Naive thymus-derived CD4-positive, alpha-beta T cell (primary cell): Measurements from ENCODE around the gene KCNK15. TPM values are rescaled to one million over a fixed set of nuclear protein-coding genes. Genes with fewer than 3 reads are reported as not detected.

Experiments used
- ATAC-seq: fragments of 150-1000 bp; cut with Tn5 transposase; 2 replicates; pipeline ENCODE4 v1.10.0; 2021; ENCODE audit warnings: mild to moderate bottlenecking, moderate library complexity
- CTCF ChIA-PET: fragments of 350-600 bp; sonication (Branson Sonifier 250); formaldehyde crosslinking; loops from one replicate; lab custom pipeline; 2021; ENCODE audit warnings: antibody characterized with exemption; lab: Charles Lee
- POLR2A ChIA-PET: fragments of 350-600 bp; sonication (Branson Sonifier 250); formaldehyde crosslinking; loops from one replicate; lab custom pipeline; 2021; ENCODE audit warnings: antibody characterized with exemption, inconsistent platforms; lab: Charles Lee
- DNase-seq, 9 donors: peaks; one replicate each; pipeline versions ENCODE4 v3.0.0 to v3.0.0-alpha.2; 2020 to 2022; ENCODE audit warnings: mixed read lengths in 1 of 9
- H3K27ac ChIP-seq: one replicate; pipeline ENCODE4 v1.7.0; 2013; ENCODE audit warnings: mild to moderate bottlenecking, low read depth, low read length, moderate library complexity
- H3K27me3 ChIP-seq, 2 donors: one replicate each; pipeline ENCODE4 v1.7.0; 2013; ENCODE audit warnings: low read length in 2 of 2, mild to moderate bottlenecking in 2 of 2, moderate library complexity in 2 of 2; ENCODE audit not compliant: control insufficient read depth in 2 of 2, insufficient read depth in 2 of 2
- H3K36me3 ChIP-seq, 3 experiments: 1 replicate in 2 of 3; 2 replicates in 1 of 3; pipeline ENCODE4 v1.7.0; 2013; ENCODE audit warnings: low read length in 3 of 3, mild to moderate bottlenecking in 3 of 3, moderate library complexity in 1 of 3; ENCODE audit not compliant: insufficient read depth in 3 of 3, control insufficient read depth in 2 of 3
- H3K4me1 ChIP-seq, 2 donors: one replicate each; pipeline ENCODE4 v1.7.0; 2013; ENCODE audit warnings: low read length in 2 of 2, mild to moderate bottlenecking in 2 of 2, moderate library complexity in 1 of 2; ENCODE audit not compliant: control insufficient read depth in 2 of 2, insufficient read depth in 2 of 2
- H3K4me3 ChIP-seq: 2 replicates; pipeline ENCODE4 v1.7.0; 2013; ENCODE audit warnings: mild to moderate bottlenecking, low read length
- H3K9me3 ChIP-seq, 3 experiments: 1 replicate in 2 of 3; 2 replicates in 1 of 3; pipeline ENCODE4 v1.7.0; 2013; ENCODE audit warnings: low read length in 3 of 3; ENCODE audit not compliant: control insufficient read depth in 2 of 3
- H3K27ac Mint-ChIP-seq, 9 donors: one replicate each; pipeline ENCODE4 v1.8.0; 2020 to 2022; ENCODE audit warnings: mixed read lengths in 9 of 9, mild to moderate bottlenecking in 8 of 9, moderate library complexity in 5 of 9, inconsistent platforms in 2 of 9
- H3K27me3 Mint-ChIP-seq, 5 donors: one replicate each; pipeline ENCODE4 v1.8.0; 2021 to 2022; ENCODE audit warnings: mixed read lengths in 5 of 5, mild to moderate bottlenecking in 1 of 5
- H3K36me3 Mint-ChIP-seq, 5 donors: one replicate each; pipeline ENCODE4 v1.8.0; 2020 to 2022; ENCODE audit warnings: mixed read lengths in 5 of 5, mild to moderate bottlenecking in 3 of 5, inconsistent platforms in 1 of 5
- H3K4me1 Mint-ChIP-seq, 7 donors: one replicate each; pipeline ENCODE4 v1.8.0; 2020 to 2022; ENCODE audit warnings: mixed read lengths in 7 of 7, mild to moderate bottlenecking in 3 of 7, inconsistent platforms in 1 of 7
- H3K4me3 Mint-ChIP-seq, 10 donors: one replicate each; pipeline ENCODE4 v1.8.0; 2020 to 2022; ENCODE audit warnings: mild to moderate bottlenecking in 10 of 10, mixed read lengths in 10 of 10, moderate library complexity in 6 of 10, inconsistent platforms in 2 of 10
- H3K9me3 Mint-ChIP-seq, 11 donors: one replicate each; pipeline ENCODE4 v1.8.0; 2020 to 2022; ENCODE audit warnings: mixed read lengths in 11 of 11, mild to moderate bottlenecking in 4 of 11, inconsistent platforms in 1 of 11, moderate library complexity in 1 of 11
- intact Hi-C, 2 donors: fragments of 100-400 bp; cut with micrococcal nuclease; formaldehyde crosslinking; loops; one replicate each; pipeline ENCODE4 v1.15.1; 2023
- polyA plus RNA-seq, 2 donors: library from polyadenylated mRNA; unstranded; fragments of 300-500 nt; fragmentation: Illumina TruSeq; gene quantifications; one replicate each; pipeline ENCODE4 v1.2.3, GENCODE V29; 2021
- total RNA-seq, 6 experiments: library from RNA in 5 of 6; stranded (reverse) in 5 of 6; gene quantifications; 1 replicate in 5 of 6; 2 replicates in 1 of 6; pipeline ENCODE4 v1.2.3 and lab custom pipeline; 2021 to 2026

Gene KCNK15
- total and polyA plus RNA-seq, 7 experiments from 2014 or later, result 0.19 TPM; not detected in 6

DNA sequence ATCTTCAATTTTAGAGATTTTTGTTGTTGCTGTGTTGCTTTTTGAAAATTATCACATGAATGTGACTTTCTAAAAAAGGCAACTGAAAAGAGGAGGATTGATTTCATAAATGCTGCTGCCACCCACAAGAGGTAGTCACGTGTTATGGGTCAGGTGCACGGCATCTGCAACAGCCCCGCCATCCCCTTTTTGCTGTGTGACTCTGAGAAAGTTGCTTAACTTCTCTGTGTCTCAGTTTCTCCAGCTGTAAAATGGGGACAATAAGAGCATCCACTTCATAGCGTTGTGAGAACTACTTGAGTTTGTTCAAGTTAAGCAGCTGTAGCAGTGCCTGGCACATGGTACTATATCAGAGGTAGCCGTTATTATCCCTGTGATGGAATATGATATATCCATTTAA, 19.8 kb upstream of the KCNK15 start:
- ChIA-PET CTCF (interaction anchor here (1.0 kb wide), 1 partner anchor 11 kb away, joined by 3 read pairs; no protein-coding TSS in a partner anchor), POLR2A (no interaction called here)
- Histone ChIP-seq H3K27ac (no peak overlapping the region), H3K27me3 (no peaks in the 10 kb centered on the region), H3K4me1 (no peaks in the 10 kb centered on the region), H3K4me3 (no peak overlapping the region), H3K36me3 (no peaks in the 10 kb centered on the region), H3K9me3 (no peaks in the 10 kb centered on the region)
- ATAC-seq (no peak), DNase-seq (no peak)
- no peaks in the 10 kb centered on the region for H3K36me3 Mint-ChIP-seq
- H3K27ac Mint-ChIP-seq, result no peak overlapping the region
- no peaks in the 10 kb centered on the region for H3K9me3 Mint-ChIP-seq
- no peak overlapping the region for H3K4me3 Mint-ChIP-seq
- intact Hi-C loops, result no loop called here
- H3K4me1 Mint-ChIP-seq, result peaks cover 0 to 6% (median 0%) of the 10 kb centered on the region in 7 donors
- H3K27me3 Mint-ChIP-seq, result no peaks in the 10 kb centered on the region

DNA sequence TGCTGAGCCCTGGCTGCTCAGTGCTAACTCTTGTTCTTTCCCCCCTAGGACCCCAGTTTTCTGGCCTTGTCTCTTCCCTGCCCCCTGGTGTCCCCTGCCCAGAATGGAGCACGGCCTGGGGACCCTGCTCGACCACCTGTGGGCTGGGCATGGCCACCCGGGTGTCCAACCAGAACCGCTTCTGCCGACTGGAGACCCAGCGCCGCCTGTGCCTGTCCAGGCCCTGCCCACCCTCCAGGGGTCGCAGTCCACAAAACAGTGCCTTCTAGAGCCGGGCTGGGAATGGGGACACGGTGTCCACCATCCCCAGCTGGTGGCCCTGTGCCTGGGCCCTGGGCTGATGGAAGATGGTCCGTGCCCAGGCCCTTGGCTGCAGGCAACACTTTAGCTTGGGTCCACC, 18.6 kb upstream of the KCNK15 start:
- H3K4me3 ChIP-seq, result no peak overlapping the region
- Mint-ChIP-seq H3K36me3 (no peaks in the 10 kb centered on the region), H3K27me3 (no peaks in the 10 kb centered on the region), H3K4me3 (no peak overlapping the region), H3K27ac (no peak overlapping the region), H3K4me1 (peaks cover 0 to 6% (median 0%) of the 10 kb centered on the region in 7 donors), H3K9me3 (no peaks in the 10 kb centered on the region)
- no peaks in the 10 kb centered on the region for H3K36me3 ChIP-seq
- H3K27ac ChIP-seq, result no peak overlapping the region
- no peaks in the 10 kb centered on the region for H3K9me3 ChIP-seq
- CTCF ChIA-PET, result interaction anchor here (1.0 kb wide), 1 partner anchor 10 kb away, joined by 3 read pairs; no protein-coding TSS in a partner anchor
- intact Hi-C loops, result no loop called here
- DNase-seq (no peak), ATAC-seq (no peak)
- H3K27me3 ChIP-seq, result no peaks in the 10 kb centered on the region
- POLR2A ChIA-PET, result no interaction called here
- H3K4me1 ChIP-seq, result no peaks in the 10 kb centered on the region

DNA sequence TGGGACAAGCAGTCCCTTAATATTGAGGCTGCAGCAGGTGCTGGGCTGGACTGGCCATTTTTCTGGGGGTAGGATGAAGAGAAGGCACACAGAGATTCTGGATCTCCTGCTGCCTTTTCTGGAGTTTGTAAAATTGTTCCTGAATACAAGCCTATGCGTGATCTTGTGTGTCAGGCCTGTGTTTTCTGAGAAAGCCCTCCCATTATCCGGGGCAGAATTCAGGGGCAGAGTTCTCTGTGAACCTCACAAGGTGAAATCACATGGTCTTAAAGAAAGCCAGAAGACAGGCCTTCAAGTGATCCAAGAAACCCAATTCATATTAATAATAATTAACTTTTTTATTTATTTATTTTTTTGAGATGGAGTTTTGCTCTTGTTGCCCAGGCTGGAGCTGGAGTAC, 18.0 kb upstream of the KCNK15 start:
- intact Hi-C loops, result no loop called here
- POLR2A ChIA-PET, result no interaction called here
- no peak overlapping the region for H3K4me3 Mint-ChIP-seq
- no peaks in the 10 kb centered on the region for H3K36me3 ChIP-seq
- H3K4me3 ChIP-seq, result no peak overlapping the region
- DNase-seq (no peak), ATAC-seq (no peak)
- H3K27me3 Mint-ChIP-seq, result no peaks in the 10 kb centered on the region
- no peak overlapping the region for H3K27ac ChIP-seq
- H3K9me3 Mint-ChIP-seq, result no peaks in the 10 kb centered on the region
- H3K27ac Mint-ChIP-seq, result no peak overlapping the region
- no peaks in the 10 kb centered on the region for H3K36me3 Mint-ChIP-seq
- no peaks in the 10 kb centered on the region for H3K9me3 ChIP-seq
- CTCF ChIA-PET, result interaction anchor here (0.6 kb wide), 2 partner anchors 100 to 415 kb away, joined by 3 to 4 read pairs; no protein-coding TSS in a partner anchor
- no peaks in the 10 kb centered on the region for H3K4me1 ChIP-seq
- peaks cover 0 to 6% (median 0%) of the 10 kb centered on the region in 7 donors for H3K4me1 Mint-ChIP-seq
- H3K27me3 ChIP-seq, result no peaks in the 10 kb centered on the region

DNA sequence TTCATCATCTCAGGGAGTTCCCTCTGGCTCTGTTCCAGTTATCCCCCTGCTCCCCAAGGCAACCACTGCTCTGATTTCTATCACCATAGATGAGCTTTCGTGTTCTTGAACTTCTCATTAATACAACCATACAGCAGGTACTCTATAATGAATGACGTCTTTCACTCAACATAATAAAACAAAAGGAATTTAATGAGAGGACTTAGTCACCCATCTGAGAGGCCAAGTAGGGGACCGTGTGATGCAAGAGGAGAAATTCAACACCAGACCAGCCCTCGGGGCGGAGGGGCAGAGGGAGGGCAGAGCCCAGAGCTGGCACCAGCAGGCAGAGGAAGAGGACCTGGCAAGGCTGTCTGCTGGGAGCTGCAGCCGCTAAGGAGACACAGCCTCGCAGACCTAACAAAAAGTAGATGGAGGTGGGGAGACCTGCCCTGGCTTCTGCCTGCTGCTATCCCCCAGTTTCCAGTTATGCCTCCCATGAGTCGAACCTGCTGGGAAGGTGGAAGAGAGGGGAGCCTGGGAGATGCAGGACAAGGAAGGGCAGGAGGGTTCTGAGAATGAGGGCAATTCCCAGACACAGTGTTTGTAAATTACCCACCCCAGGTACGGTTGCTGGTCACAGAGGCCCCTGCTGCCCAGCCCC, 16.7 kb upstream of the KCNK15 start:
- Mint-ChIP-seq H3K4me3 (no peak overlapping the region), H3K36me3 (no peaks in the 10 kb centered on the region), H3K27me3 (no peaks in the 10 kb centered on the region), H3K27ac (peak overlapping the region in 1 of 9 donors; percentile 4), H3K4me1 (peaks cover 0 to 7% (median 3%) of the 10 kb centered on the region in 7 donors), H3K9me3 (no peaks in the 10 kb centered on the region)
- no peak overlapping the region for H3K4me3 ChIP-seq
- ATAC-seq (peak; percentile 58), DNase-seq (no peak)
- CTCF ChIA-PET, result no interaction called here
- H3K9me3 ChIP-seq, result no peaks in the 10 kb centered on the region
- intact Hi-C loops, result no loop called here
- POLR2A ChIA-PET, result no interaction called here
- no peaks in the 10 kb centered on the region for H3K4me1 ChIP-seq
- H3K27me3 ChIP-seq, result no peaks in the 10 kb centered on the region
- H3K36me3 ChIP-seq, result no peaks in the 10 kb centered on the region
- no peak overlapping the region for H3K27ac ChIP-seq

DNA sequence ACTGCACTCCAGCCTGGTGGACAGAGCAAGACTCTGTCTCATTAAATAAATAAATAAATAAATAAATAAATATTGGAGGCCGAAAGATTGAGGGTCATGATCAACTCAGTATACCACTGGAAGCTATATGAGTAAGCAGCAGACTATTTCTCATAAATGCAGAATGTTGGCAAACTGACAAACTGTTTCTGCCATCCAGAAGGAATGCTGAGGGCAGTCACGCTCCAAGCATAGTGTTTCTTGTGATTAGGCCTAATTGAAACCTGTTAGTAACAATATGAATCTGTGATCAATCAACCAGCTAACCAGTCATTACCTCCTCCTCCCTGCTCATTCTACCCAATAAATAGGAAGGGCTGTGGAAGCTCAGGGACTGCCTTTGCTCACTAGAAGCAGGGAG, 15.2 kb upstream of the KCNK15 start:
- no peak overlapping the region for H3K4me3 ChIP-seq
- H3K4me1 ChIP-seq, result no peaks in the 10 kb centered on the region
- Mint-ChIP-seq H3K4me1 (peaks cover 0 to 7% (median 4%) of the 10 kb centered on the region in 7 donors), H3K36me3 (no peaks in the 10 kb centered on the region), H3K27me3 (no peaks in the 10 kb centered on the region), H3K27ac (peak overlapping the region in 1 of 9 donors; percentile 46), H3K9me3 (no peaks in the 10 kb centered on the region), H3K4me3 (no peak overlapping the region)
- DNase-seq, result no peak
- intact Hi-C loops, result loop anchor here (5.0 to 10.0 kb wide), 5 partner anchors 116 to 416 kb away; partner anchors contain the start of genes SERINC3 (in 2 of the 2), FITM2 (in 1 of the 2) and YWHAB (in 1 of the 2)
- no peaks in the 10 kb centered on the region for H3K36me3 ChIP-seq
- no peaks in the 10 kb centered on the region for H3K9me3 ChIP-seq
- ChIA-PET POLR2A (no interaction called here), CTCF (no interaction called here)
- no peak overlapping the region for H3K27ac ChIP-seq
- H3K27me3 ChIP-seq, result no peaks in the 10 kb centered on the region
- no peak for ATAC-seq

DNA sequence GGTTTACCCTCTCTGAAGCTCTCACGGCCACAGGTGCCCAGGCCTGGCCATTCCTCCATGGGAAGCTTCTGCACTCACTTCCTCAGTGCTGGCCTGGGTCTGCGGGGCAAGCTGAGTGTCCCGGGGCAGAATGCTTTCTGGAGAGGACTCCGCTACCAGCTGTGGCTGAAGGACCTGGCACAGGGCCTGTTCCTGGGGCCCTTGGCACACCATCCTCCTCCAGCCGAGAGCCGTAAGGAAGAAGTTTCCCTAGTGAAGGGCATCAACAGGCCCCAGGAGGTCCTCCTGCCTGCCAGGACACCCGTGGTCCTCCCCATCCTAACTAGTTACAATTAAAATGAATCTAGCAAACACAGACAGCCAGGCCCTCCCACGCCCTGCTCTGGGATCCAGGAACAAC, 14.0 kb upstream of the KCNK15 start:
- Histone ChIP-seq H3K9me3 (no peaks in the 10 kb centered on the region), H3K4me3 (no peak overlapping the region), H3K4me1 (no peaks in the 10 kb centered on the region), H3K27me3 (no peaks in the 10 kb centered on the region), H3K36me3 (no peaks in the 10 kb centered on the region), H3K27ac (no peak overlapping the region)
- ChIA-PET POLR2A (no interaction called here), CTCF (interaction anchor here (0.6 to 2.1 kb wide), 5 partner anchors 42 to 342 kb away, joined by 3 to 8 read pairs (median 6); partner anchors contain the start of gene ADA)
- Mint-ChIP-seq H3K27ac (no peak overlapping the region), H3K9me3 (peaks cover 0 to 7% (median 0%) of the 10 kb centered on the region in 11 donors), H3K4me1 (peaks cover 8 to 16% (median 10%) of the 10 kb centered on the region in 7 donors), H3K4me3 (no peak overlapping the region), H3K27me3 (no peaks in the 10 kb centered on the region), H3K36me3 (peaks cover 0 to 8% (median 0%) of the 10 kb centered on the region in 5 donors)
- intact Hi-C loops, result loop anchor here (2.0 to 10.0 kb wide), 6 partner anchors 117 to 417 kb away; partner anchors contain the start of genes SERINC3 (in 2 of the 2), FITM2 (in 1 of the 2), TTPAL (in 1 of the 2) and YWHAB (in 1 of the 2)
- DNase-seq (no peak), ATAC-seq (no peak)
